Psoas muscle (tissue), 8 donors: Measurements from ENCODE around the gene VPS72. TPM values are rescaled to one million over a fixed set of nuclear protein-coding genes. Genes with fewer than 3 reads are reported as not detected.
"Not testable (repeated sequence)": the region's sequence is repeated elsewhere in the genome, so short reads cannot be mapped to it uniquely, and the experiment has no call there.

Source experiments
- ATAC-seq, 4 donors: fragments of 200-7000 bp; cut with Tn5 transposase; one replicate each; pipeline ENCODE4 v1.9.1; 2020; ENCODE audit warnings: moderate library complexity in 3 of 4, mild to moderate bottlenecking in 2 of 4
- DNase-seq, 2 donors: peaks; one replicate each; pipeline ENCODE4 v3.0.0-alpha.2; 2020
- H3K27ac ChIP-seq: fragments of 200-600 bp; one replicate; pipeline ENCODE4 v1.8.0; 2022
- H3K27me3 ChIP-seq, 3 donors: fragments of 200-600 bp in 1 of 3; one replicate each; pipeline versions ENCODE4 v1.6.1 to v1.8.0; 2013 to 2022; ENCODE audit warnings: low read length in 2 of 3, mild to moderate bottlenecking in 2 of 3, moderate library complexity in 1 of 3; ENCODE audit not compliant: insufficient read depth in 3 of 3
- H3K36me3 ChIP-seq, 2 donors: fragments of 200-600 bp in 1 of 2; one replicate each; pipeline versions ENCODE4 v1.6.1 to v1.8.0; 2013 to 2022; ENCODE audit warnings: low read depth in 1 of 2, mild to moderate bottlenecking in 1 of 2, moderate library complexity in 1 of 2; ENCODE audit not compliant: insufficient read depth in 1 of 2
- H3K4me1 ChIP-seq: fragments of 200-600 bp; one replicate; pipeline ENCODE4 v1.8.0; 2022
- H3K4me3 ChIP-seq: fragments of 200-600 bp; one replicate; pipeline ENCODE4 v1.8.0; 2022; ENCODE audit warnings: mild to moderate bottlenecking
- H3K9me3 ChIP-seq: fragments of 200-600 bp; one replicate; pipeline ENCODE4 v1.8.0; 2022
- WGBS, 3 donors: extraction: QIAGEN DNeasy Blood & Tissue Kit; methylation state at CpG; one replicate each; pipeline versions ENCODE4 v1.1.6 to v1.1.7; 2013; 5-methylcytosine and 5-hydroxymethylcytosine counted together
- intact Hi-C, 2 donors: fragments of 100-400 bp; cut with DNase I; formaldehyde crosslinking; loops; one replicate each; pipeline versions ENCODE4 v1.11.0 to v1.14.2; 2022
- polyA plus RNA-seq, 3 donors: library from polyadenylated mRNA; stranded (reverse); fragments of 200-250 nt; gene quantifications; one replicate each; pipeline ENCODE4 v1.2.3, GENCODE V29; 2013
- total RNA-seq, 4 donors: library from RNA; stranded (reverse); fragmentation: NEBNext Ultra II Directional in 2 of 4; extraction: Animal tissue kit (Norgen Biotek cat#: 25700) in 2 of 4; gene quantifications; one replicate each; pipeline versions ENCODE4 v1.2.1 to v1.2.4, GENCODE V29; 2021 to 2023
- TF ChIP-seq, protein P1 (sequence below): fragments of 200-600 bp; IDR thresholded peaks from one replicate; pipeline ENCODE4 v1.8.0; 2022; ENCODE audit warnings: antibody characterized with exemption
- donor health status: healthy with polysubstance abuse.
- donor health status: DM: no; HTN: no; CAD: no; lungs with moderate emphysema.
- donor health status: Bipolar disorder and iron deficiency.
- donor health status: healthy.
- donor health status: DM: yes; HTN: yes; CAD: no.
- donor health status: DM: no; HTN: no; CAD: no.
- donor health status: DM: no; HTN: no; CAD: no.
- donor health status: DM: yes; HTN: yes; CAD: no.

The VPS72 gene
- total and polyA plus RNA-seq, 7 donors = 30.8 to 112 (median 66.0) TPM

DNA sequence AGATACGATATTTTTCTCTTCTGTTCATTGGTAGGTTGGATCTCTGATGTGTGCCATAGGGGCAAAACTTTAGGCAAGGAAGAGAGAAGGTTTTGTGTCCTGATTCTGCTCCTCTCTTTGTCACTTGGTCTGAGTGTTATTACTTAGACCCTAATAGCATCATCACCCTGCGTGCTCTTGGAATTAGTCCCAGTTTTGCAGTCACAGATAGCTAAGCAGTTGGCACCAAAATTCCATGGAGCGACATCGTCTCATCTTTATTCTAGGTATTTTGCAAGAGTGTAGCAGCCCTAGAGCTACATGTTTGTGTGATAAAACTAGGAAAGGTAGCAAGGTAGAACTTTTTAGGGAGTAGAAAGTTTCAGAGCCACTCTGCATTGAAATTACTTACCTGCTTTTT, 32.1 kb upstream of the VPS72 start:
- WGBS, 3 donors = 34 to 46% (median 44%) methylated on average over 4 of the region's 4 CpGs
- Histone ChIP-seq H3K4me1 (peaks cover 21% of the 10 kb centered on the region), H3K9me3 (no peaks in the 10 kb centered on the region), H3K27me3 (no peaks in the 10 kb centered on the region), H3K27ac (peak overlapping the region; percentile 51), H3K4me3 (no peak overlapping the region), H3K36me3 (peaks cover 0 to 46% of the 10 kb centered on the region in 2 donors)
- peak; percentile 58 to 84 (median 68) for ATAC-seq
- DNase-seq = no peak
- intact Hi-C loops = no loop called here
- TF ChIP-seq, protein P1, sequence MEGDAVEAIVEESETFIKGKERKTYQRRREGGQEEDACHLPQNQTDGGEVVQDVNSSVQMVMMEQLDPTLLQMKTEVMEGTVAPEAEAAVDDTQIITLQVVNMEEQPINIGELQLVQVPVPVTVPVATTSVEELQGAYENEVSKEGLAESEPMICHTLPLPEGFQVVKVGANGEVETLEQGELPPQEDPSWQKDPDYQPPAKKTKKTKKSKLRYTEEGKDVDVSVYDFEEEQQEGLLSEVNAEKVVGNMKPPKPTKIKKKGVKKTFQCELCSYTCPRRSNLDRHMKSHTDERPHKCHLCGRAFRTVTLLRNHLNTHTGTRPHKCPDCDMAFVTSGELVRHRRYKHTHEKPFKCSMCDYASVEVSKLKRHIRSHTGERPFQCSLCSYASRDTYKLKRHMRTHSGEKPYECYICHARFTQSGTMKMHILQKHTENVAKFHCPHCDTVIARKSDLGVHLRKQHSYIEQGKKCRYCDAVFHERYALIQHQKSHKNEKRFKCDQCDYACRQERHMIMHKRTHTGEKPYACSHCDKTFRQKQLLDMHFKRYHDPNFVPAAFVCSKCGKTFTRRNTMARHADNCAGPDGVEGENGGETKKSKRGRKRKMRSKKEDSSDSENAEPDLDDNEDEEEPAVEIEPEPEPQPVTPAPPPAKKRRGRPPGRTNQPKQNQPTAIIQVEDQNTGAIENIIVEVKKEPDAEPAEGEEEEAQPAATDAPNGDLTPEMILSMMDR = no peak

DNA sequence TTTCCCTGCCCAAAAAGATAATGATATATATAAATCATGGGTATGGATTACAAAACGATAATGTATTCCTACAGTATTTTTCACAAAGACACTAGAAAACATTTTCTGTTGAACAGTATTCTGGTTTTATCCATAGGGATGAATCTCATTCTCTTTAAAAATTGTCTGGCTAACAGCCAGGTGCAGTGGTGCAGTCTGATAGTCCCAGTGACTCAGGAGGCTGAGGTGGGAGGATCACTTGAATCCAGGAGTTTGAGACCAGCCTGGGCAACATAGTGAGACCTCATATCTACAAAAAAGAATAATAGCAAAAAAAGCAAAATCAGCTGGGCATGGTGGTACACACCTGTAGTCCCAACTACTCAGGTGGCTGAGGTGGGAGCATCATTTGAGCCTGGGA, 31.6 kb upstream of the VPS72 start:
- 72 to 85% (median 82%) methylated on average over 1 of the region's 1 CpG for WGBS, 3 donors
- TF ChIP-seq, protein P1 = no peak
- intact Hi-C loops = no loop called here
- DNase-seq (no peak), ATAC-seq (peak in 2 of 4 donors; percentile 30 to 44)
- no peak overlapping the region for H3K4me3 ChIP-seq
- H3K4me1 ChIP-seq = peaks cover 21% of the 10 kb centered on the region
- peak overlapping the region; percentile 55 for H3K27ac ChIP-seq
- no peaks in the 10 kb centered on the region for H3K27me3 ChIP-seq
- H3K36me3 ChIP-seq = peaks cover 0 to 41% of the 10 kb centered on the region in 2 donors
- no peaks in the 10 kb centered on the region for H3K9me3 ChIP-seq

DNA sequence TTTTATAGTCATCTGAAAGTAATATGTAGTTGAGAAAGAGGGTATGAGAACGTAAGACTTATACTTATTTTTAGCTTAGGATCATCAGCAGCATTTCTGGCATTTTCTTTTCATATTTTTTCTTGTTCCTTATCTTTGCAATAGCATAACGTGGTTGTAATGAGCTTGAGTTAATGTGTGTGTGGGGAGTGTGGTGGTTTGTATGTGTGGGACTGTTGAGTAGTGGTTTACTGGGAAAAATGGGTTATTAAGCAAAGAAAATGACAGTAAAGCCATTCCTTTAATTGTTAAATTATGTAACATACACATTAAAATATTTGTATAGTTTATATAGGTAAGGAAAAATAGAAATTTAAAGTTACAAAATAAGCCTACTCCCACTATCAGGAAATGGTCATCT, 23.6 kb upstream of the VPS72 start:
- Histone ChIP-seq H3K36me3 (peaks cover 0 to 52% of the 10 kb centered on the region in 2 donors), H3K27ac (no peak overlapping the region), H3K4me1 (peaks cover 9% of the 10 kb centered on the region), H3K27me3 (no peaks in the 10 kb centered on the region), H3K9me3 (no peaks in the 10 kb centered on the region), H3K4me3 (no peak overlapping the region)
- intact Hi-C loops = no loop called here
- WGBS, 3 donors = 32 to 54% (median 38%) methylated on average over 2 of the region's 2 CpGs
- TF ChIP-seq, protein P1 = no peak
- no peak for DNase-seq
- no peak for ATAC-seq

DNA sequence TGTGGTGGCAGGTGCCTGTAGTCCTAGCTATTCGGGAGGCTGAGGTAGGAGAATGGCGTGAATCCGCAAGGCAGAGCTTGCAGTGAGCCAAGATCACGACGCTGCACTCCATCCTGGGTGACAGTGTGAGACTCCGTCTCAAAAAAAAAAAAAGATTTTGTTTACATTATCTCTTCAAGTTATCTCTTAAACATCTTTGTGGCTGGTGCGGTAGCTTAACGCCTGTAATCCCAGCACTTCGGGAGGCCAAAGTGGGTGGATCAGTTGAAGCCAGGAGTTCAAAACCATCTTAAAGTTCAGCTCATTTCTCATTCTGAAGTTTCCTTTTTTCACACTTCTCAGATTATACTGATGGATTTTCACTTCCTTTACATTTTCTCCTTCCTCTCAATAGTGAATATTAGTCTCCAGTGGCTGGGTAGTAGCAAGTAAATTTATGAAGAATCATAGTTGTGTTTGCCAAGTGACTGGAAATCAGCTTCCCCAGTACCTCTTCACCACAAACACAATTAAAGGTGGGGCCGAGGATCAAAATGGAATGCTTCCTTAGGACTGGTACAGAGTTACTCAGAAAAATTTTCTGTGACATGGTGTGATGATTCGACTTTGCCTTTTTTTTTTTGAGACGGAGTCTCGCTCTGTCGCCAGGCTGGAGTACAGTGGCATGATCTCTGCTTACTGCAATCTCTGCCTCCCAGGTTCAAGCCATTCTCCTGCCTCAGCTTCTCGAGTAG, 22.1 kb upstream of the VPS72 start:
- intact Hi-C loops = no loop called here
- H3K27me3 ChIP-seq = no peaks in the 10 kb centered on the region
- ATAC-seq (no peak), DNase-seq (no peak)
- WGBS, 3 donors = 89 to 94% (median 89%) methylated on average over 15 of the region's 15 CpGs
- peaks cover 9% of the 10 kb centered on the region for H3K4me1 ChIP-seq
- no peak overlapping the region for H3K27ac ChIP-seq
- H3K9me3 ChIP-seq = no peaks in the 10 kb centered on the region
- TF ChIP-seq, protein P1 = no peak
- no peak overlapping the region for H3K4me3 ChIP-seq
- peaks cover 0 to 55% of the 10 kb centered on the region in 2 donors for H3K36me3 ChIP-seq

DNA sequence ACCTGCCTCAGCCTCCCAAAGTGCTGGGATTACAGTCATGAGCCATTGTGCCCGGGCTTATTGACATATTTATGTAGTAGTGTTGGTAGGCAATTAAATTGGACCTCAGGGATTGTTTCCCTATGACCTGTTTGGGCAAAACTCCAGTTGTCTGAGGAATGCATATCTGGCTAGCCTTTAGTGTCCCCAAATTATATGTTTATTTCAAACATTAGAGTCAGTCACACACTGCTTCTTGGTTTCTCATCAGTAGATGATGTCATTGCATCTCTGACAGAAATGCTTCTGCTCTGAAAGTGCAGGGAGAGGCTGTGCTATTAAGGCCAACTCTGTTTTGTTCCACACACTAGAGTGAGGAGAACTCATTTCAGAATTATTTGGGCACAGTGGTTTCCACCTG, 20.8 kb upstream of the VPS72 start:
- Histone ChIP-seq H3K9me3 (no peaks in the 10 kb centered on the region), H3K36me3 (peaks cover 0 to 64% of the 10 kb centered on the region in 2 donors), H3K27me3 (no peaks in the 10 kb centered on the region)

DNA sequence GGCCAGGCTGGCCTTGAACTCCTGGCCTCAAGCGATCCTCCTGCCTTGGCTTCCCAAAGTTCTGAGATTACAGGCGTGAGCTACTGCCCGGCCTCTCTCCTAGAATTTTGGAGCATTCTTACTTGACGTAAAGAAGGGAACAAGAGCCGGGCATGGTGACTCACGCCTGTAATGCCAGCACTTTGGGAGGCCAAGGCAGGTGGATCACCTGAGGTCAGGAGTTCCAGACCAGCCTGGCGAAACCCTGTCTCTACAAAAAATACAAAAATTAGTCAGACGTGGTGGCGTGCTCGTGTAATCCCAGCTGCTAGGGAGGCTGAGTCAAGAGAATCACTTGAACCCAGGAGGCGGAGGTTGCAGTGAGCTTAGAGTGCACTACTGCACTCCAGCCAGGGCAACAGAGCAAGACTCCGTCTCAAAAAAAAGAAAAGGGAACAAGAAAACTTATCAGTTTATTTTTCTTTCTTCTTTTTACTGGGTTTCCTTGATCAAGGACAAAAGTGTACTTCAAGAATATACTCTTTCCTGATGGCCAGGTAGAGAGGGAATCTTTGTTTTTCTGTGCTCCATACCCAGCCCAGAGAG, 15.5 kb upstream of the VPS72 start:
- 88 to 94% (median 92%) methylated on average over 12 of the region's 12 CpGs for WGBS, 3 donors
- H3K4me3 ChIP-seq, DNase-seq, intact Hi-C loops, ATAC-seq, H3K27me3 ChIP-seq, H3K27ac ChIP-seq, H3K9me3 ChIP-seq: not testable (repeated sequence)
- H3K36me3 ChIP-seq = peaks cover 0 to 65% of the 10 kb centered on the region in 2 donors
- peaks cover 36% of the 10 kb centered on the region for H3K4me1 ChIP-seq

More for the DNA sequence above, 20.8 kb upstream of the VPS72 start:
- Histone ChIP-seq H3K27ac (no peak overlapping the region), H3K4me1 (peaks cover 9% of the 10 kb centered on the region), H3K4me3 (no peak overlapping the region)
- 67 to 76% (median 71%) methylated on average over 1 of the region's 1 CpG for WGBS, 3 donors
- no peak for DNase-seq
- intact Hi-C loops = no loop called here
- ATAC-seq = no peak
- TF ChIP-seq, protein P1 = no peak
